H1 (cell line): ENCODE data around the gene CAPZA2. TPM values are rescaled to one million over a fixed set of nuclear protein-coding genes. Genes with fewer than 3 reads are reported as not detected.

Source experiments
- CTCF ChIA-PET: fragments of 300-600 bp; sonication (Branson Sonifier 250); formaldehyde crosslinking; loops from one replicate; lab custom pipeline; 2021; ENCODE audit not compliant: partially characterized antibody; lab: Charles Lee
- POLR2A ChIA-PET: fragments of 300-600 bp; sonication (Branson Sonifier 250); formaldehyde crosslinking; loops from one replicate; lab custom pipeline; 2021; ENCODE audit warnings: inconsistent platforms; ENCODE audit not compliant: partially characterized antibody; lab: Charles Lee
- DNase-seq, 2 experiments: peaks; one replicate each; pipeline versions ENCODE4 v3.0.0 to v3.0.0-alpha.2; 2010 to 2022; ENCODE audit warnings: low spot score in 2 of 2, low read depth in 1 of 2, mixed read lengths in 1 of 2
- FAIRE-seq: peaks from 2 replicates; lab custom pipeline; 2011; peaks lifted over from hg19 to GRCh38; lab: Jason Lieb, UNC
- H2AFZ ChIP-seq: 2 replicates; pipeline ENCODE4 v1.8.1; 2012; ENCODE audit warnings: low read length, inconsistent platforms
- H2AK5ac ChIP-seq: 2 replicates; pipeline ENCODE4 v1.6.1; 2013; ENCODE audit warnings: low read depth, low read length
- H2BK120ac ChIP-seq: replicated peaks from 2 replicates; pipeline ENCODE3; 2013; ENCODE audit warnings: low read depth, low read length, inconsistent platforms
- H2BK12ac ChIP-seq: 2 replicates; pipeline ENCODE4 v1.6.1; 2013; ENCODE audit warnings: low read depth, low read length
- H2BK15ac ChIP-seq: 2 replicates; pipeline ENCODE4 v1.6.1; 2013; ENCODE audit warnings: low read length
- H2BK20ac ChIP-seq: 2 replicates; pipeline ENCODE4 v1.6.1; 2013; ENCODE audit warnings: low read length
- H2BK5ac ChIP-seq: 2 replicates; pipeline ENCODE4 v1.6.1; 2013; ENCODE audit warnings: low read depth, low read length
- H3K14ac ChIP-seq: 2 replicates; pipeline ENCODE4 v1.6.1; 2013; ENCODE audit warnings: inconsistent platforms; ENCODE audit not compliant: insufficient read length
- H3K18ac ChIP-seq: 2 replicates; pipeline ENCODE4 v1.6.1; 2013; ENCODE audit warnings: low read length; ENCODE audit errors: extremely low read depth
- H3K23ac ChIP-seq: 2 replicates; pipeline ENCODE4 v1.6.1; 2013; ENCODE audit warnings: inconsistent platforms; ENCODE audit not compliant: insufficient read length
- H3K23me2 ChIP-seq: 2 replicates; pipeline ENCODE4 v1.6.1; 2013; ENCODE audit warnings: low read depth, low read length
- H3K27ac ChIP-seq: 2 replicates; pipeline ENCODE4 v1.6.1; 2011; ENCODE audit warnings: low read depth, low read length, inconsistent platforms
- H3K27me3 ChIP-seq, 4 experiments: replicated peaks in 1 of 4; 1 replicate in 1 of 4; 2 replicates in 3 of 4; pipeline versions ENCODE4 v1.6.1 to v1.8.1; 2011 to 2013; ENCODE audit warnings: low read length in 3 of 4, mild to moderate bottlenecking in 3 of 4, inconsistent platforms in 2 of 4, mixed read lengths in 2 of 4, moderate library complexity in 1 of 4; ENCODE audit not compliant: control insufficient read depth in 3 of 4, insufficient read depth in 3 of 4; ENCODE audit errors: extremely low read depth in 1 of 4
- H3K36me3 ChIP-seq, 4 experiments: 2 replicates each; pipeline versions ENCODE4 v1.6.1 to v1.8.1; 2011 to 2013; ENCODE audit warnings: mild to moderate bottlenecking in 4 of 4, low read length in 3 of 4, moderate library complexity in 2 of 4, control low read depth in 1 of 4, inconsistent platforms in 1 of 4; ENCODE audit not compliant: insufficient read depth in 4 of 4, control insufficient read depth in 2 of 4
- H3K4ac ChIP-seq: replicated peaks from 2 replicates; pipeline ENCODE3; 2013; ENCODE audit warnings: low read length, low read depth, mixed read lengths, inconsistent platforms; ENCODE audit not compliant: insufficient read length
- H3K4me1 ChIP-seq, 4 experiments: replicated peaks in 1 of 4; 1 replicate in 1 of 4; 2 replicates in 3 of 4; pipeline versions ENCODE4 v1.6.1 to v1.8.1; 2011 to 2013; ENCODE audit warnings: low read length in 3 of 4, inconsistent platforms in 2 of 4, mixed read lengths in 1 of 4; ENCODE audit not compliant: insufficient read depth in 4 of 4, control insufficient read depth in 3 of 4
- H3K4me2 ChIP-seq, 2 experiments: 2 replicates each; pipeline versions ENCODE4 v1.6.1 to v1.8.1; 2011 to 2013; ENCODE audit warnings: low read depth in 2 of 2, low read length in 2 of 2, control low read depth in 1 of 2, inconsistent platforms in 1 of 2, mild to moderate bottlenecking in 1 of 2; ENCODE audit not compliant: insufficient read depth in 1 of 2
- H3K4me3 ChIP-seq, 4 experiments: fragments of 200-600, 300-600 bp in 1 of 4; sonication (generic), shearing (Covaris generic), sonication (Bioruptor Twin) in 1 of 4; 2 replicates each; pipeline versions ENCODE4 v1.5.1 to v1.8.1; 2011 to 2016; ENCODE audit warnings: low read length in 4 of 4, low read depth in 3 of 4, control low read depth in 2 of 4, inconsistent platforms in 2 of 4, mild to moderate bottlenecking in 2 of 4, mixed read lengths in 1 of 4, moderate library complexity in 1 of 4; ENCODE audit not compliant: insufficient read depth in 2 of 4; ENCODE audit errors: extremely low read depth in 1 of 4
- H3K56ac ChIP-seq: replicated peaks from 2 replicates; pipeline ENCODE3; 2013; ENCODE audit warnings: low read depth, mild to moderate bottlenecking, mixed read lengths, low read length, inconsistent platforms; ENCODE audit not compliant: insufficient read length
- H3K79me1 ChIP-seq: 2 replicates; pipeline ENCODE4 v1.6.1; 2013; ENCODE audit warnings: low read depth, low read length, control low read depth
- H3K79me2 ChIP-seq, 2 experiments: 2 replicates each; pipeline versions ENCODE4 v1.6.1 to v1.8.1; 2012 to 2013; ENCODE audit warnings: low read length in 2 of 2, mild to moderate bottlenecking in 2 of 2, inconsistent platforms in 1 of 2; ENCODE audit not compliant: insufficient read depth in 2 of 2, control insufficient read depth in 1 of 2
- H3K9ac ChIP-seq, 4 experiments: replicated peaks in 1 of 4; 1 replicate in 1 of 4; 2 replicates in 3 of 4; pipeline versions ENCODE4 v1.6.1 to v1.8.1; 2011 to 2013; ENCODE audit warnings: low read depth in 3 of 4, low read length in 3 of 4, control low read depth in 2 of 4, mild to moderate bottlenecking in 2 of 4, moderate library complexity in 2 of 4, inconsistent platforms in 1 of 4; ENCODE audit errors: extremely low read depth in 1 of 4
- H3K9me3 ChIP-seq, 2 experiments: 2 replicates each; pipeline versions ENCODE4 v1.6.1 to v1.8.1; 2012 to 2013; ENCODE audit warnings: mild to moderate bottlenecking in 2 of 2, moderate library complexity in 2 of 2, control low read depth in 1 of 2, inconsistent platforms in 1 of 2, low read depth in 1 of 2, low read length in 1 of 2, mixed read lengths in 1 of 2; ENCODE audit not compliant: insufficient read depth in 2 of 2
- H4K20me1 ChIP-seq, 2 experiments: replicated peaks in 1 of 2; 2 replicates each; pipeline versions ENCODE3 to v1.8.1; 2011 to 2013; ENCODE audit warnings: inconsistent platforms in 2 of 2, low read length in 2 of 2, mild to moderate bottlenecking in 1 of 2; ENCODE audit not compliant: insufficient read depth in 2 of 2, control insufficient read depth in 1 of 2
- H4K5ac ChIP-seq: 2 replicates; pipeline ENCODE4 v1.6.1; 2013; ENCODE audit warnings: low read length, low read depth, mixed read lengths, inconsistent platforms; ENCODE audit not compliant: insufficient read length
- H4K8ac ChIP-seq: 2 replicates; pipeline ENCODE4 v1.8.0; 2013; ENCODE audit warnings: mild to moderate bottlenecking, moderate library complexity, low read length, inconsistent platforms; ENCODE audit not compliant: insufficient read depth; ENCODE audit errors: extremely low read depth
- H4K91ac ChIP-seq: replicated peaks from 2 replicates; pipeline ENCODE3; 2013; ENCODE audit warnings: low read length, mixed read lengths, inconsistent platforms; ENCODE audit not compliant: insufficient read length
- ATF3 ChIP-seq: IDR thresholded peaks from 2 replicates; pipeline ENCODE4 v1.6.1; 2011; ENCODE audit warnings: low read depth, mild to moderate bottlenecking, low read length; ENCODE audit not compliant: insufficient read depth
- BACH1 ChIP-seq: IDR thresholded peaks from 2 replicates; pipeline ENCODE4 v1.6.1; 2012; ENCODE audit warnings: low read length, improper control_type of control experiment
- CTCF ChIP-seq, 3 experiments: IDR thresholded peaks; 1 replicate in 2 of 3; 2 replicates in 1 of 3; pipeline versions ENCODE4 v1.5.1 to v1.6.1; 2011; ENCODE audit warnings: low read length in 3 of 3, mild to moderate bottlenecking in 3 of 3, inconsistent platforms in 2 of 3, low read depth in 1 of 3, moderate library complexity in 1 of 3; ENCODE audit not compliant: insufficient read depth in 1 of 3; ENCODE audit errors: control extremely low read depth in 1 of 3
- NRF1 ChIP-seq: IDR thresholded peaks from 2 replicates; pipeline ENCODE4 v1.6.1; 2011; ENCODE audit warnings: mild to moderate bottlenecking, low read depth, low read length, improper control_type of control experiment
- POU5F1 ChIP-seq: IDR thresholded peaks from 2 replicates; pipeline ENCODE4 v1.6.1; 2011; ENCODE audit warnings: low read depth, mild to moderate bottlenecking, low read length, moderate library complexity
- whole genome bisulfite sequencing, 2 experiments: shearing (Covaris generic) in 1 of 2; methylation state at CpG; one replicate each; pipeline versions ENCODE4 v1.1.6 to v1.1.7; 2013 to 2015; ENCODE audit warnings: low lambda C conversion rate in 2 of 2, mixed read lengths in 2 of 2, inconsistent platforms in 1 of 2, low coverage in 1 of 2, missing lambda C conversion rate in 1 of 2; ENCODE audit not compliant: insufficient replicate concordance in 2 of 2, insufficient coverage in 1 of 2, insufficient read length in 1 of 2; ENCODE audit errors: extremely low coverage in 1 of 2, missing lambda C conversion rate in 1 of 2; 5-methylcytosine and 5-hydroxymethylcytosine counted together
- long read RNA-seq, 2 experiments: library from RNA in 1 of 2; library from capped mRNA in 1 of 2; stranded (forward); transcript quantifications; one replicate each; pipeline ENCODE4 v2.0.0, GENCODE V29; 2021; ENCODE audit warnings: inconsistent platforms in 1 of 2
- polyA minus RNA-seq, 3 experiments: library from RNA; depleted of rRNA, polyadenylated mRNA; stranded (reverse); fragments of >200 nt; gene quantifications; 1 replicate in 2 of 3; 2 replicates in 1 of 3; pipeline ENCODE4 v1.2.3, GENCODE V29; 2011
- polyA plus RNA-seq, 7 experiments: library from polyadenylated mRNA; depleted of rRNA in 3 of 7; stranded (reverse) in 5 of 7; unstranded in 2 of 7; fragments of >200 nt in 5 of 7; fragments of 200-250 nt in 2 of 7; gene quantifications; 1 replicate in 5 of 7; 2 replicates in 1 of 7; 4 replicates in 1 of 7; pipeline versions ENCODE4 v1.2.1 to v1.2.3, GENCODE V29; 2011 to 2013; ENCODE audit warnings: missing spikeins in 2 of 7, mixed read lengths in 2 of 7
- total RNA-seq: library from RNA; stranded (reverse); fragmentation: NEBNext Ultra II Directional; extraction: Animal tissue kit (Norgen Biotek cat#: 25700); gene quantifications from 2 replicates; pipeline ENCODE4 v1.2.1, GENCODE V29; 2021

Gene CAPZA2
- total RNA-seq (141 and 145 TPM in 2 replicates), polyA plus RNA-seq (2011; rRNA removed) (8.7 and 33.2 TPM in 2 replicates), polyA minus RNA-seq (2011; rRNA and poly(A)+ RNA removed) (27.6 and 46.3 TPM in 2 replicates)
- 34.6 TPM for polyA plus RNA-seq (2011; cell fraction: cytosol; rRNA removed)
- 5.8 TPM for polyA plus RNA-seq (2011; cell fraction: nucleus; rRNA removed)
- 50.2 to 123 TPM (median 60.7 TPM) in 4 replicates for polyA plus RNA-seq (2012, experiment 1 of 2)
- polyA plus RNA-seq (2012, experiment 2 of 2): 28.7 TPM
- 43.8 TPM for polyA plus RNA-seq (2013, experiment 1 of 2)
- 43.5 TPM for polyA plus RNA-seq (2013, experiment 2 of 2)
- 23.0 TPM for polyA minus RNA-seq (2011; cell fraction: cytosol; rRNA and poly(A)+ RNA removed)
- polyA minus RNA-seq (2011; cell fraction: nucleus; rRNA and poly(A)+ RNA removed): 50.7 TPM
- long read RNA-seq, experiment 1, full-length matches to known transcripts: 49 of 96 reads
- long read RNA-seq, experiment 1, partial matches to known transcripts: 25 of 96 reads
- long read RNA-seq, experiment 1, other reads (novel, unspliced or antisense): 22 of 96 reads
- long read RNA-seq, experiment 2, full-length matches to known transcripts: 197 of 206 reads
- long read RNA-seq, experiment 2, partial matches to known transcripts: 5 of 206 reads
- long read RNA-seq, experiment 2, other reads (novel, unspliced or antisense): 4 of 206 reads

GRCh38 chr7:116862234-116862950, at the start of gene CAPZA2:
TSS of gene CAPZA2 (plus strand) at chr7:116862587. CDS start at chr7:116862612, 25 bp downstream.
- peak within 1 kb of the TSS; percentile 85 for H4K91ac ChIP-seq
- peak within 1 kb of the TSS; percentile 86 for H2AFZ ChIP-seq
- no peak within 1 kb of the TSS for H3K23ac ChIP-seq
- no peaks in the 10 kb centered on the region for H3K27me3 ChIP-seq
- peak within 1 kb of the TSS; percentile 64 to 94 (median 86) for H3K9ac ChIP-seq
- H2BK12ac ChIP-seq: no peak within 1 kb of the TSS
- peak within 1 kb of the TSS; percentile 62 for H3K56ac ChIP-seq
- H2AK5ac ChIP-seq: no peak within 1 kb of the TSS
- H2BK20ac ChIP-seq: no peak within 1 kb of the TSS
- peaks cover 0 to 4% of the 10 kb centered on the region in 2 experiments for H4K20me1 ChIP-seq
- peak within 1 kb of the TSS; percentile 83 for H4K8ac ChIP-seq
- no peaks in the 10 kb centered on the region for H3K9me3 ChIP-seq
- POLR2A ChIA-PET: interaction anchor here (1.4 to 2.1 kb wide), 2 partner anchors 8 to 11 kb away, joined by 3 to 7 read pairs; no protein-coding TSS in a partner anchor
- H2BK5ac ChIP-seq: peak within 1 kb of the TSS; percentile 91; the same call in 1 of the 2 replicates
- H3K23me2 ChIP-seq: no peaks in the 10 kb centered on the region
- H4K5ac ChIP-seq: peak within 1 kb of the TSS; percentile 23
- H3K27ac ChIP-seq: peak within 1 kb of the TSS; percentile 92
- H3K4me2 ChIP-seq: peak within 1 kb of the TSS; percentile 82 to 83
- no peak within 1 kb of the TSS for H3K14ac ChIP-seq
- H3K4me1 ChIP-seq: peaks cover 0 to 4% (median 1%) of the 10 kb centered on the region in 4 experiments; a peak in 4 of 7 replicates
- peak within 1 kb of the TSS; percentile 71 to 84 (median 80) for H3K4me3 ChIP-seq
- CTCF ChIA-PET: interaction anchor here (0.8 to 1.2 kb wide), 4 partner anchors 8 to 149 kb away, joined by 3 to 5 read pairs (median 4); no protein-coding TSS in a partner anchor
- H2BK120ac ChIP-seq: no peak within 1 kb of the TSS
- H3K18ac ChIP-seq: peak within 1 kb of the TSS; percentile 51; the same call in 1 of the 2 replicates
- H3K79me1 ChIP-seq: no peaks in the 10 kb centered on the region; the same call in 1 of the 2 replicates
- FAIRE-seq (no peak), DNase-seq (peak; percentile 63 to 95)
- H3K36me3 ChIP-seq: no peaks in the 10 kb centered on the region
- H2BK15ac ChIP-seq: no peak within 1 kb of the TSS
- no peak within 1 kb of the TSS for H3K4ac ChIP-seq
- WGBS, 2 experiments: 1% methylated on average over 40 of the region's 80 CpGs; no CpG with 5 or more reads in 1 of the 2 experiments
- H3K79me2 ChIP-seq: peaks cover 20 to 44% of the 10 kb centered on the region in 2 experiments
- TF ChIP-seq CTCF (IDR thresholded peaks at IDR 0.05; ENCODE audit: control extremely low read depth in 1 of 3, insufficient read depth in 1 of 3, low read depth in 1 of 3, low read length in 3 of 3): peak in 2 of 3 experiments; percentile 9 to 40; a peak in 1 of 4 replicates
- 0 out of 2 replicates have a peak, but pooled peaks have one; percentile 4 for TF ChIP-seq ATF3
- no peak for TF ChIP-seq POU5F1
- peak; percentile 90 for TF ChIP-seq NRF1
- TF ChIP-seq BACH1: no peak
